GM23338 (cell line): ENCODE results near the gene TRIML1. TPM values are rescaled to one million over a fixed set of nuclear protein-coding genes. Genes with fewer than 3 reads are reported as not detected.

Experiments
- ATAC-seq: fragments of 200-7000 bp; cut with Tn5 transposase; 3 replicates; pipeline ENCODE4 v1.9.1; 2020
- DNase-seq: peaks from one replicate; pipeline ENCODE4 v3.0.0-alpha.2; 2015; ENCODE audit warnings: low spot score
- H2AFZ ChIP-seq: fragments of 200-600 bp; sonication (generic); 2 replicates; pipeline ENCODE4 v1.8.0; 2016; ENCODE audit warnings: antibody characterized with exemption, mild to moderate bottlenecking, moderate library complexity
- H3F3A ChIP-seq: fragments of 200-600 bp; sonication (generic); replicated peaks from 2 replicates; pipeline ENCODE4 v1.8.0; 2017; ENCODE audit warnings: antibody characterized with exemption, mixed run types, low read depth
- H3K27ac ChIP-seq: fragments of 200-600 bp; sonication (generic); 2 replicates; pipeline ENCODE4 v1.6.1; 2016; ENCODE audit warnings: low read depth
- H3K27me3 ChIP-seq: fragments of 200-600 bp; sonication (generic); 2 replicates; pipeline ENCODE4 v1.8.0; 2016; ENCODE audit warnings: mild to moderate bottlenecking, mixed run types, moderate library complexity; ENCODE audit not compliant: insufficient read depth
- H3K36me3 ChIP-seq: fragments of 200-600 bp; sonication (generic); 2 replicates; pipeline ENCODE4 v1.8.0; 2016; ENCODE audit warnings: mild to moderate bottlenecking; ENCODE audit not compliant: insufficient read depth
- H3K4me1 ChIP-seq: fragments of 200-600 bp; sonication (generic); 2 replicates; pipeline ENCODE4 v1.8.0; 2016; ENCODE audit warnings: mild to moderate bottlenecking, moderate library complexity; ENCODE audit not compliant: insufficient read depth
- H3K4me2 ChIP-seq: fragments of 200-600 bp; sonication (generic); 2 replicates; pipeline ENCODE4 v1.7.1; 2017; ENCODE audit warnings: mixed run types
- H3K4me3 ChIP-seq: fragments of 200-600 bp; sonication (generic); 2 replicates; pipeline ENCODE4 v1.6.1; 2016; ENCODE audit warnings: mixed run types
- H3K79me2 ChIP-seq: fragments of 200-600 bp; sonication (generic); replicated peaks from 2 replicates; pipeline ENCODE4 v1.8.0; 2017; ENCODE audit warnings: mild to moderate bottlenecking; ENCODE audit not compliant: insufficient read depth
- H3K9me2 ChIP-seq: fragments of 200-600 bp; sonication (generic); 2 replicates; pipeline ENCODE4 v1.8.0; 2017; ENCODE audit not compliant: insufficient read depth
- H4K20me1 ChIP-seq: fragments of 200-600 bp; sonication (generic); replicated peaks from 2 replicates; pipeline ENCODE4 v1.8.0; 2017; ENCODE audit warnings: mild to moderate bottlenecking; ENCODE audit not compliant: insufficient read depth
- H3K27ac Mint-ChIP-seq: 2 replicates; pipeline ENCODE4 v1.8.0; 2020; ENCODE audit warnings: inconsistent platforms, mild to moderate bottlenecking, moderate library complexity, mixed read lengths
- H3K27me3 Mint-ChIP-seq: 3 replicates; pipeline ENCODE4 v1.8.0; 2022; ENCODE audit warnings: low read depth, mild to moderate bottlenecking, moderate library complexity, mixed read lengths, inconsistent platforms; ENCODE audit not compliant: insufficient read depth, poor library complexity
- H3K36me3 Mint-ChIP-seq: 3 replicates; pipeline ENCODE4 v1.8.0; 2021; ENCODE audit warnings: low read depth, mild to moderate bottlenecking, inconsistent platforms, moderate library complexity, mixed read lengths
- H3K4me1 Mint-ChIP-seq: 3 replicates; pipeline ENCODE4 v1.8.0; 2020; ENCODE audit warnings: mild to moderate bottlenecking, inconsistent platforms, mixed read lengths
- H3K4me3 Mint-ChIP-seq: 3 replicates; pipeline ENCODE4 v1.8.0; 2021; ENCODE audit warnings: moderate library complexity, mild to moderate bottlenecking, inconsistent platforms, mixed read lengths
- H3K9me3 Mint-ChIP-seq: 3 replicates; pipeline ENCODE4 v1.8.0; 2020; ENCODE audit warnings: moderate library complexity, mild to moderate bottlenecking, inconsistent platforms, mixed read lengths
- CREB1 ChIP-seq: fragments of 250-450 bp; sonication (Bioruptor Pico); IDR thresholded peaks from 2 replicates; pipeline ENCODE4 v1.5.0; 2020; ENCODE audit warnings: low read depth, mild to moderate bottlenecking, moderate library complexity
- CTCF ChIP-seq, 2 experiments: fragments of 200-600 bp in 1 of 2; sonication (generic) in 1 of 2; conservative IDR thresholded peaks; 2 replicates each; pipeline versions ENCODE4 v1.5.1 to v1.6.1; 2016 to 2017; ENCODE audit warnings: antibody characterized with exemption in 2 of 2, low read depth in 2 of 2, mild to moderate bottlenecking in 2 of 2, moderate library complexity in 1 of 2
- ETS1 ChIP-seq: IDR thresholded peaks from 2 replicates; pipeline ENCODE4 v1.6.1; 2016; ENCODE audit warnings: antibody characterized with exemption
- EZH2phosphoT487 ChIP-seq: fragments of 200-600 bp; sonication (generic); IDR thresholded peaks from one replicate; pipeline ENCODE4 v1.8.1; 2018; ENCODE audit warnings: antibody characterized with exemption; ENCODE audit not compliant: unreplicated experiment
- JUNB ChIP-seq: IDR thresholded peaks from one replicate; pipeline ENCODE4 v1.6.1; 2016; ENCODE audit warnings: antibody characterized with exemption; ENCODE audit not compliant: unreplicated experiment
- NANOG ChIP-seq: IDR thresholded peaks from 2 replicates; pipeline ENCODE4 v1.6.1; 2016; ENCODE audit warnings: antibody characterized with exemption, borderline replicate concordance
- POLR2AphosphoS5 ChIP-seq: IDR thresholded peaks from 2 replicates; pipeline ENCODE4 v1.6.1; 2016; ENCODE audit warnings: antibody characterized with exemption, low read depth
- REST ChIP-seq: IDR thresholded peaks from one replicate; pipeline ENCODE4 v1.6.1; 2018; ENCODE audit warnings: antibody characterized with exemption; ENCODE audit not compliant: unreplicated experiment
- STAT1 ChIP-seq: IDR thresholded peaks from one replicate; pipeline ENCODE4 v1.6.1; 2016; ENCODE audit warnings: antibody characterized with exemption; ENCODE audit not compliant: unreplicated experiment
- ZNF331 ChIP-seq: fragments of 250-450 bp; sonication (Bioruptor Pico); IDR thresholded peaks from 2 replicates; pipeline ENCODE4 v1.5.0; 2020; ENCODE audit warnings: low read depth, mild to moderate bottlenecking, moderate library complexity
- polyA plus RNA-seq: library from polyadenylated mRNA; unstranded; fragments of >200 nt; fragmentation: Nextera tagmentation; extraction: Ambion mirVana; gene quantifications from 2 replicates; pipeline ENCODE4 v1.2.1, GENCODE V29; 2016
- total RNA-seq: library from RNA; depleted of rRNA; stranded (reverse); fragments of >200 nt; shearing (Covaris generic); gene quantifications from 2 replicates; pipeline ENCODE4 v1.2.3, GENCODE V29; 2014

The TRIML1 gene
- total and polyA plus RNA-seq, 2 experiments from 2014 or later: not detected

- no peaks in the 10 kb centered on the region for H3K4me1 Mint-ChIP-seq
- H2AFZ ChIP-seq: no peak overlapping the region
- no peak overlapping the region for H3K4me3 ChIP-seq
- H3K27ac Mint-ChIP-seq: no peak overlapping the region
- H3K9me3 Mint-ChIP-seq: peaks cover 32% of the 10 kb centered on the region
- no peaks in the 10 kb centered on the region for H3K79me2 ChIP-seq
- no peak overlapping the region for H3K4me2 ChIP-seq
- TF ChIP-seq ETS1 (no peak), JUNB (no peak), EZH2phosphoT487 (no peak)
- ATAC-seq (no peak), DNase-seq (no peak)
- H3K9me2 ChIP-seq: no peaks in the 10 kb centered on the region
- H3K36me3 ChIP-seq: no peaks in the 10 kb centered on the region
- H3K36me3 Mint-ChIP-seq: peaks cover 17% of the 10 kb centered on the region
- no peaks in the 10 kb centered on the region for H4K20me1 ChIP-seq
- no peaks in the 10 kb centered on the region for H3F3A ChIP-seq
- peaks cover 12% of the 10 kb centered on the region for H3K27me3 Mint-ChIP-seq
- H3K4me3 Mint-ChIP-seq: no peak overlapping the region
- no peaks in the 10 kb centered on the region for H3K27me3 ChIP-seq
- no peaks in the 10 kb centered on the region for H3K4me1 ChIP-seq
- H3K27ac ChIP-seq: no peak overlapping the region
These were observed 15.6 kb downstream of the TRIML1 start for GRCh38 chr4:188154668-188155405.

- Mint-ChIP-seq H3K9me3 (peaks cover 24% of the 10 kb centered on the region), H3K36me3 (peaks cover 11% of the 10 kb centered on the region), H3K27ac (no peak overlapping the region), H3K27me3 (peaks cover 10% of the 10 kb centered on the region), H3K4me3 (no peak overlapping the region), H3K4me1 (peaks cover 6% of the 10 kb centered on the region; the same call in 1 of the 3 replicates)
- no peak for DNase-seq
- Histone ChIP-seq H3K36me3 (no peaks in the 10 kb centered on the region), H4K20me1 (no peaks in the 10 kb centered on the region), H3K27me3 (no peaks in the 10 kb centered on the region), H3K27ac (no peak overlapping the region), H3K79me2 (no peaks in the 10 kb centered on the region), H2AFZ (peak overlapping the region; percentile 72), H3K4me2 (no peak overlapping the region), H3K9me2 (no peaks in the 10 kb centered on the region), H3F3A (no peaks in the 10 kb centered on the region), H3K4me1 (no peaks in the 10 kb centered on the region), H3K4me3 (no peak overlapping the region)
- ATAC-seq: no peak
- no peak for TF ChIP-seq NANOG
- no peak for TF ChIP-seq ZNF331 (CRISPR knock-in tag)
- TF ChIP-seq JUNB: no peak
- TF ChIP-seq REST: no peak
- no peak for TF ChIP-seq CREB1
- TF ChIP-seq STAT1: no peak
- no peak for TF ChIP-seq POLR2AphosphoS5
- TF ChIP-seq ETS1: no peak
- no peak for TF ChIP-seq CTCF (conservative IDR thresholded peaks at IDR 0.05; ENCODE audit: low read depth in 2 of 2)
These were observed 19.1 kb downstream of the TRIML1 start for GRCh38 chr4:188158336-188158735.
